Activated naive CD4-positive, alpha-beta T cell treated with Interleukin-2 at 50 U/mL for 16 hours (primary cell): ENCODE data around the gene GPC3.

ENCODE experiments used
- DNase-seq: peaks from one replicate; pipeline ENCODE4 v3.0.0-alpha.2; 2020

GPC3 gene

DNA sequence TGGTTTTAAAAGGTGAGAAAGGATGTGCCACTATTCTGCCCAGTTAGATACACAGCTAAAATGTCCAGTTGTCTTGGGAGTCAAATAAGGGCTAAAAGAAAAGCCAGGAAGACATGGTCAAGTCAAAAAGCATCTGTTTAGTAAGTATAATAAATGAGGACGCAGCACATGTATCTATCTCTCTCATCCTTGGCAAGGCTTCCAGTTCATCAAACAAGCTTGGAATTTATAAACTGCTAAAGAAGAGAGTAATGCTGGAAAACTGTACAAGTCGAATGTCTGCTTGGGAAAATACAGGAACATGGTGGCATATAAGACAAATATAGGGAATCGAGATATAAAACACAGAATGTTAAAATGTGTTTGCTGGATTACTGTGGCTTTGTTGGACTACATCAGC is 106.7 kb downstream of the GPC3 start:
- no peak for DNase-seq

DNA sequence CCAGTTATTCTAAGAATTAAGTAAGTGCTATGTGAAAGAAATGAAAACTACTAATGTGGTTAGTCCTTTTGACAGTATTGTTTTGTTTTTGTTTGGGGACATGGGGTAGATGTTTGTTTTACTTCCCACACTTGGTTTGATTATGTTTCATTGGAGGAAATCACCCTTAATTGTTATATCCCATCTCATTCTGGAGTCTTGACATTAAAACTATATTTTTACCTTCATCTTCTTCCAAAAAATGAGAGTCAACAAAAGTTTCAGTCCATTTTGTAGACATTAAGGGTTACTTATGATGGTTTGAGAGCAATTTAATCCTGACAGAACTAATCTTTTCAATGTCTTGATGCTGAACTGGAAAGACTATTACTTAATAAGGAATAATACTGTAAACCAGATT is 108.7 kb downstream of the GPC3 start:
- DNase-seq, result no peak

DNA sequence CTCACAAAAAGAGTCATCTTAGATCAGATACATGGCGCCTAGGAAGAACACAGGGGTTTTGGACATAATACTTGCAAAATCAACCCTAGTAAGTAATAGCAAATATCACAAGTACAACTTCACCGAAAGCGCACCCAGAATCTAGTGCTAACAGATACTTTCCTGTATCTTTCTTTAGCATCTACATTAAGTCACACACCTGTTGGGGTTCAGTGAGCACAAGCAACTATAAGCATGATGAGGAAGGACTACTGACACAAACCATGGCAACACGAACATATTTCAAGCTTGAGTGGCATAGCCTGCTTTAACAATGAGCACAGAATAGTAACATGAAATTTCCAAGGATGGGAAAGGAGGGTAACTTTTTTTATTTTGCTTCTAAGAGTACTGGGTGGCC is 116.1 kb downstream of the GPC3 start:
- DNase-seq, result no peak

DNA sequence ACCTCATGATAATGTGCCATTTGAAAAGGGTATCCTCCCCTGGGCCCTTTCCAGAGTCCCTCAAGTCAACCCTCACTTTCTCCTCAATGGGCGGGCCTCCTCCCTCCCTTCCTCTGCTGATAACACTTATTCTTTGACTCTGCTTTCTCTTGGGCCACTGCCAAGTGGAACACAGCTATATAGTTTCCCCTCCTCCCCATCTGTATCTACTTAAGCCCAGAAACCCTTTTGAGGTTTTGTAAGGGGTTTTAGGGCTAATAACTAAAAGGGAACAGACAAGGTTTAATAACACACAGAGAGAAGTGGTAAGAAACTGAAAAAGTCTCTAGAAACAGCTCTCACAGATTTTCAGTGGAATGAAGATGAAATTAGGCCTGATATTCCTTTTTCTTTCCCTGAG is 116.7 kb downstream of the GPC3 start:
- no peak for DNase-seq

DNA sequence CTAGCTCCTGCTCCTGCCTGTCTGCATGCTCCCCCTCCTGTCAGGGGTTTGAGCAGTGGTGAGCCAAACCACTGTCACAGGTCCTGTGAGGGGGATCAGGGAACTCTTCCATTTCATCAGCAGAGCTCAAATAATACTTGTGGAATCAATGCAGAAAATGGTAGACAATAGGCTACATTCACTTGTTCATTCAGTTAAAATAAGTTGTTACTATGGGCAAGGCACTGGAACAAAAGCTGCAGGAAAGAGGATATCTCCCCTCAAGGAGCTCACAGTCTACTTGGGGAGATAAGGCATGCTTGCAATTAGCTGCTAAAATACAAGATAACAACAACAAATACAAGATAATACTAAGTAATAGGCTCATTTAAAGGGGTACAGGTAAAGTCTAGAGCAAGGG is 117.1 kb downstream of the GPC3 start:
- no peak for DNase-seq

DNA sequence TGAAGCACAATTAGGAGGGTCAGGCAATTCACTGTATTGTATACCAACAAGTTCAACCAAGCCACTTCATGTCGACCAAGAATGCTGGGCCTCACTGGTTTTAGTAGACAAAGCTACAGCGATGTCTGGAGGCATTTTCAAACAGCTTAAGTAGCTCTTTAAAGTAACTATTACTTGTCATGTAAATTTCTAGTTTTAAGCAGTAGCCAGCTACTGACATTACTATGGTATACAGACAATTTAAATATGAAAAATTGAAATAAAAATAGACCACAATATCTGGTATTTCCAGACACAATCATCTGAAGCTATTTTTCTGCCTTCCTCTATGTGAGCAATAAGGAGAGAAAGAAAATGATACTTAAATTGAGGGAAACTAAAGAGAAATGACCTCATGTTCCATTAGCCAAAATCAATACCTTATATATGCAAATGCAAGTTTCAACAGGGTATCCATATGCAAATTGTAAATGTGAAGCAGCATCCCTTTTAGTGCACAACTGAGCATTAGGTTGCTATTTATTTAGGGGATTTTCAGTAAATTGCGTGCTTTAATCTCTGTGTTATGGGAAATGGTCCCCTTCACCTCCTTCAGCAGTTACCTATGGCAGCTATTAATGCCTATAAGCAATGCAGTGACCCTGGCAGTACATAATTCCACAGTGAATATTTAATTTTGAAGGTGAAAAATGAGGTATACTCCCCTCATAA is 119.5 kb downstream of the GPC3 start:
- DNase-seq, result no peak

DNA sequence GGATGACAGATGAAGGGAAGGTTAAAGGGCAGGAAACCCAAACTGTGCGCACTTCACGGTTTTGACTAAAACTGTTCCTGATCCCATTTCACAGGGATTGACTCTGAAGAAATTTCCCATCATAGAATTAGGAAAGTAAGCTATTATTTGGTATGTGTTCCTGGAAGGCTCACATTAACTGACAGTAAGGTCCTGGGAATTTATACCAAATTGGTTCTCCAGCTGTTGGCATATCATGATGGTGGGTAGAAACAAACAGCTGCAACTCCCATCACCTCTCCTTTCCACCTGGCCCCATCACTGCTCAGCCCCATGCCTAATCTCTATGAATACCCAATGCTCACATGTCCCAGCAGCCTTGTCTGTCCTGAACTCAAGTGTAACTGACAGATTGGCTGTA is 121.2 kb downstream of the GPC3 start:
- DNase-seq, result no peak

DNA sequence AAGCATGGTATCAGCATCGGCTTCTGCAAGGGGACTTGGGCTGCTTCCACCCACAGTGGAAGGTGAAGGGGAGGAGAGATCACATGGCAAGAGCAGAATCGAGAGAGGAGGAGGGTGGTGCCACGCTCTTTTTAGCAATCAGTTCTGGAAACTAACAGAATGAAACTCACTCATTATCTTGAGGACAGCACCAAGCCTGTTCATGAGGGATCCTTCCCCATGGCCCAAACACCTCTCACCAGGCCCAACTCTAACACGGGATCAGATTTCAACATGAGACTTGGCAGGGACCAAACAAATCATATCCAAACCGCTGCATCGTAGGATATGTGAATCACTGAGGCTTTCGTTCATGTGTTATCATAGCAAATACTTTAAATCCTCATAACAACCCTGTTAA is 125.5 kb downstream of the GPC3 start:
- DNase-seq, result no peak

DNA sequence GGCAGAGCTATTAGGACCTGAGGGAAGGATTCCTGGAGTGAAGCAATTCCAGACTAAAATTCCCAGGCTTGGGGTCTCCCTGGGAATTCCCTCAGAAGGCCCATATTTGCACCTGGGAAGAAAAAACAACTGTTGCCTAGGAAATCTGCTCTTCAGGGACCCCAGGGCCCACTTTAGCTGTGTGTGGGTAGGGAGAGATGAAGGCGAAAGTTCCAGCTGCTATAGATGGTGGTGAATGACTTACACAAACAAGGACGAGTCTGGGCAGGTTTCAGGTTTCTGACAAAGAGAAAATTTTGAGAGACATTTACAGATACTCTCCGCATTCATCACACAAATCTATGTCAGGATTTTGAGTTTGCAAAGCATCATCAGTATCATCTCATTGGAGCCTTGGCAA is 126.1 kb downstream of the GPC3 start:
- DNase-seq, result no peak

DNA sequence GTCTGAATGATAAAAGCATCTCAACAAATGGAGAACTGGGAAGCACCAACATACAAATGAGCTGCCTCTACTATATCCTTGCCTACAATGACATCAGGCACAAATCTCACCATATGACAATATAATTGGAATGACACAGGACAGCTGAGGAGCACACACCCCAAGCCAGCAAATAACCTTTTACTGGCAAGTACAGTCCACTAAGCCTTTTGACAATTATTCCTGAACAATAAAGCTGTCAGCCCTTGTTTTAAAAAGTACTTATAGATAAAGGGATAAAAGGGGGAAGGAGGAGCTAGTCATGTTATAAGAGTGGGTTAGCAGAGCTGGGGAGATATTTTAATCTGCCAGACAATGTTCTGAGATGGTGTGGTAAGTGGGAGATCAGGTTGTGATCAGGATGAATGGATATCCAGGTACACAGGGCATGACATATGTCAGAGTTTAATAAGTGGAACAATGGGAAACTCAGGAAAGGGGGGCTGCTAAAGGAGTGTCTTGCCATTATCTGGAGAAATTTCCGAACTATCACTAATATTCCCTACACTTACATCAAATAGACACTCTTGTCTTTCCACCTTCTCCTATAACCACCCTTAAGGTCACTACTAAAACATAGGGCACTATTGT is 127.6 kb downstream of the GPC3 start:
- DNase-seq, result no peak

DNA sequence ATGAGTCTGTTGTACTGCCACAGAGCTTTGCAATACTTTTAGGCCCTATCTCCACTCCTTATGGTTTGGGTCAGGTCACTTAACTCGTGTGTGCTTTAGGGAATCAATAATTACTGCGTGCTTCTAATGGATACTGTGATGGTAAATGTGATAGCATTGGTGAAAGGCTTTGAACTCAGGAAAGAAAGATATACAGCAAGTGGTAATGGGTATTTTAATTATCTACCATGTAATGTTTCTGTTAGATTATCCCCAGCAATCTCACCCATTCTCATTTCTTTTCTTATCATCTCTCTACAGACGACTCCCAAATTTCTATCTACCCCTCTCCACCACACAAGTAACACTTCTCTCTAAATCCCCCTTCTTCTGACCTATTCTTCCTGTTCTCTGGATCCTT is 128.6 kb downstream of the GPC3 start:
- no peak for DNase-seq

DNA sequence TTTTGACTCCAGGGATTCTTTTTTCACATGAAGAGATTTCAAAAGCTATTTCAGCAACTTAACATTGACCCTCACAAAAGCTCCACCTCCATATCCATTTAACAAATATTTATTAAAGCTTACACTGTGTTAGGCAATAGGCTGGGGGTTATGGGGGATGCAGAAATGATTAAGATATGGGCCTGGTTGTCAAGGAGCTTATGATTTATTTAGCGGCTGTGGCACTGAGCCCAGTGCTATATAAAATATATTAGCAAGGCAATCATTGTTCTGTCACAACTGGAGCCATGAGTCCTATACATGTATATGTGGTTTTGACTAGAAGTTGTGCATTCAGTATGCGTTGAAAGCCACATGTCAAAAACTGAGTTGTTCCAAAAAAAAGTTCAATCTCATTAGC is 131.1 kb downstream of the GPC3 start:
- DNase-seq, result no peak

DNA sequence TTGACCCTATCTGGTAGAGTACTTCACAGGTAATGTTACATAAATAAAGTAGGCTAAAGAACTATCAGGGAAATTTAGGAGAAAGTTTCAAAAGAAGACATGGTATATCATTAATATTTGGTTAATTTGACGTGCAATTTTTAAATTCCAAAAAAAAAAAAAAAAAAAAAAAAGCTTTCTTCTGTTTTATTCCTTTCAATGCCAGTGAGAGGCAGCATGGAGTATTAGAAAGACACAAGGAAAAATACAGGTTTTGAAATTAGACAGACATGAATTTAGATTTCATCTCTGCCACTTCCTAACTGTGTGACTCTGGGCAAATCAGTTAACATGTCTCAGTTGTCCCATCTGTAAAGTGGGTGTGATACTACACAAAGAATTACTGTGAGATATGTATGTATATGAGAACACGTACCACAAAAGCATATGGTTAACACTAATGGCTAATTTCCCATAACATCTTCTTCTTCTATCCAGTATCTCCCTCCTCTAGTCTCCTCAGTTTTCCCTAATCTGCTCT is 132.5 kb downstream of the GPC3 start:
- no peak for DNase-seq

DNA sequence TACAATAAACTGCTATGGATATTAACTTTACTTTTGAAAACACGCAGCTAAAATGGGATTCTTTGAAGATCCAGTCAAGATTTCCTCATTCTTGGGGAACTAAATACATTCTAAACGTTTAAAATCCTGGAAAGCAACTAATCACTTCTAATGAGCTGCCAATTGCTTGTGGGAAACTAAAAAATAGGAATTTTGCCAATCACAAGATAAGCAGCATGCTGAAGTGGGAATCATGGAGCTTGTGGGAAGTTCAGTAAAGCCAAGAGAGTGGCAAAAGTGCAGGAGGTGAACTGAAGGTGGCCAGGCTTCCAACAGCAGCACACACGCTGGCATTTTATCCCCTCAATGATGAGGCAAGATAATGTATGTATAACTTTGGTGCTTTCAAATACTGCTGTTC is 133.0 kb downstream of the GPC3 start:
- DNase-seq, result no peak

DNA sequence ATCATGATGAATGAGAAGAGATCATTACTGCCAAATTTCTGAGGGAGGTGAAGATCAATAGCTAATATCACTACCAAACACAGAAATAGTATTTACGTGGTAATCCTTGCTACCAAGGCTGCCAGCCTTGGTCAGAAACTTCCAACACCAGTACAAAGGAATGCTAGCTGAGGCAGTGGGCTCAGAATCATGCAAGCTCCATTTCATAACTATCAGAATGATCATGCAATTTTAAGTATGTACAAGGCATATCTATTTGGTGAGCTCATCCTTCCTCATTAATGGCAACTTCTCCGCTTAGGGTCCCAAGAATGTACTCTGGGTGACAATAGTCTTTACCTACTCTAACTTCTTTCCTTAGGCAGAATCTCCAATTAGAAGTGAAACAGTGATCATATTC is 135.0 kb downstream of the GPC3 start:
- no peak for DNase-seq

DNA sequence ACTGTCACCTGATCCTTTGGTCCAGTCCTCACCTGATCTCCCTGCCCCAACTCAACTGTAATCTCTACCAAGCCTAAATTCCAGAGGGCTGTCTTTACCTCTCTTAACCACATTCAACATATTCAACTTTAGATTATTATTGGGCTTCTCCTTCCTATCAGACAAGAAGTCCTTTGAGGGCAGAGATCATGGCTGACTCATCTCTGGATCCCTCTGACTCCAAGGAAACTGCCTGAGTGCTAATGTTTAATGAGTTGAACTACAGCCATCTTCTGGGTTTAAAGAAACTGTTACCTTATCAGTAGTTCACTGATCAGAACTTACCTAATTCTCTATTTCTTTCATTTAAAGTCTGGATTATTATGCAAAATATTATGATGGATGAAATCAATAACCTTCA is 135.7 kb downstream of the GPC3 start:
- no peak for DNase-seq

DNA sequence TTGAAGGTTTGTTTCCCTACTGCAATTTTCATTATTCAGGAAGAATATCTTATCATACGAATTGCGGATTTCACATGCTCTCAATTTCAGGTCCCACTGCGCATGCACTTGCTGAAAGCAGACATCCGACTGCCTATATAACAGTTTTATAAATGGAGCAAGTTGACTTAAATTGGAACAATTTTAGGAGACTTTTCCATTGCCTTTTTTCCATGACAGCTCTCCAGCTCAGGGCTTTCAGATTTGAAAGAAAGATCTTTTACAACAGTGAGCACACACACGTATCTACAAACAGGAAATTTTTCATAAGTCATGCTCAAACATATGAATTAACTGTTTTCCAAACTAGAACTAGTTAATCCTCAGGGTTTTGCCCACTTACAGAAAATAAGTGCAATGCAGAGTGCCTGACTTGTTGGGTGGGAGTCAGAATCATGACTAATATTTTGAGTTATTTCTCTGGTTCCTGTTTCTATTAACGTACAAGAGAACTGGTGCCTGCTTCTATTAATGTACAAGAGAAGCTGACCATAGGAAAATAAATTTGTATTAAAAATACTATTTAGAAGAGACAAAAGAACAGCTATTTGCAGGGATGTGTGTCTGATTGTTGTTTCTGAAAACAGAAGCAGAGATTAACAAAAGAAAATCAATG is 137.9 kb downstream of the GPC3 start:
- no peak for DNase-seq

DNA sequence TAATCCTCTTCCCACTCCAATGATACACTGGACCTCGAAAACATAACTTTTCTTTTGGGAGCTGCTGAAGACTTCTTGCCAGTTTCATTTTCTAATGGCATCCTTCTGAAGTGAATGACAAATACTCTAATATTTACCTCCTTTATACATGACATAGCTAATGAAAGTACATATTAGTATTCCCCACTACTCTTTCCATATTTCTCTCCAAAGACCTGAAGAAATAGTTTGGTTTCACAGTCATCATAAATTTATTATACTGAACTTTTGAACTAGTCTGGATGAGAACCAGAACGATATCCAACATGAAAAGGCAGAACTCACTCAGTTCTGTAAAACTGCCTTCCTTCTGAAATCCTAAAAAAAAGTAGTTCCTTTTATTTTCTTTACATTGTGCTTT is 139.1 kb downstream of the GPC3 start:
- no peak for DNase-seq

DNA sequence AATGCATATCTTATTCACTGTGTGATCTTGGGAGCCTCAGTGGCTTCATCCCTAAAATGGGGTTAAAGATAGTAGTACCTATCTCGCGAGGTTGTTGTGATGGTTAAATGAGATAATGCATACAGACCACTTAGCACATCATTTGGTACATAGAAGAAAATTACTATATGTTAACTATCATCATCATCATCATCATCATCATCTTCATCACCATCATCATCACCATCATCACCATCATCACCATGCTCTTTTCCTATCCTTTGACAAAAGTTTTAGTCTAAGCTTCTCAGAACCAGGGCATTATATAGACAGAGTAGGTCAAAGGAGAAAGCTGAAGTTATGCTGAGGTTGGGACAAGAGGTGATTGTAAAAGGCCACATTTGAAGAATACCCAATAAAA is 145.0 kb downstream of the GPC3 start:
- DNase-seq, result no peak

DNA sequence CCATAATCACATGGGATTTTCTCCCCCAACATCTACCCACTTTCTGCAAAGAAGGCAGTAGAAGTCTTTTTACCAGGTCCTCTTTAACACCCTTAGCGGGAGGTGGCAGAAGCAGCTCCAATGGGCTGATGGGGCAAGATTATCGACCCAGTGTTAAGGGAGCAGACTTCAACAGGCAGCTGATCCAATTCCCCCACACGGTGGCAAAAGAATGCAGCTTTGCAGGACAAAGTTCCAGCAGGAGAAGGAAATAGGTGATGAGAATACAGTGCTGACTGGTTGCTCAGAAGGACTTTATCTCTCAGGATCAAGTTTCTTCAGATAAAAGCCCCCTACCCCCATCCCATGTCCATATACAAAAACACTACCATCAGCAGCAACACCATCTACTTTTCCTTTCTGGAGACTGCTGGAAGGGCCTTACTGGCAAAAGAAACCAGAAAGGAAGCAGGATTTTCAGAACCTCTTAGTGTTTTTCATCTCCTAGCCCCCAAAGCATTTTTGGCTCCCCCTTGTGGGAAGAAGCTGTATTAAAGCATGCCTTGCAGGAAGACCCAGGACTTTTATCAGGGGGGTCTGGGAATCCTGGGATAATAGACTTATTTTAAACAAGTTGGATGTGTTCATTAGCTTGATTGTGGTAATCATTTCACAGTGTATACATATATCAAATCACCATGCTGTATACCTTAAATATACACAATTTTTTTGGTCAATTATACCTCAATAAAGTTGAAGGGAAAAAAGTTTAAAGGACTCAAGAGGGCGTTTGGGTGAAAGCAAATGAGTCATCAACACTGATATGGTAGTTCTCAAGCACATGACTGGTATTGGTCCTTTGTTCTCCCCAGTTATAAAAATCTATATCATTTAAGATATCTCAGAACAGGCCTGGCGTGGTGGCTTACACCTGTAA is 146.4 kb downstream of the GPC3 start:
- no peak for DNase-seq

DNA sequence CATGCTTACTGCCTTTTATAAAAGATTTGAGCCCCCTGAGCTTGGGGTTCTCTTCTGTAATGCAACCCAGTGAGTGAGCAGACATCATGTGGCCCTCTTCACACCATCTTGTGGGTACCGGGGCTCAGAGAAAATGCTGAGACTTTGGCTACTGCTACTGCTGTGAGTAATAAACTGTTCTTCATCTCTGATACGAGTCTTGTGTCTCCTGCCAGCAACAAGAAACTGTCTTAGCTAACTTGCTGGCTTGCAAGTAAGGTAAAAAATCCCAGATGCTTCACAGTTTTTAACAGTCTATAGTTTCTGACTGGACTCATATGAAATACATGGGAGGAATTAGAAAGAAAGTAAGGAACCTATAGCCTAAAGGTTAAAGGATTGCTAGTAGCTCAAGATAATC is 148.3 kb downstream of the GPC3 start:
- no peak for DNase-seq

DNA sequence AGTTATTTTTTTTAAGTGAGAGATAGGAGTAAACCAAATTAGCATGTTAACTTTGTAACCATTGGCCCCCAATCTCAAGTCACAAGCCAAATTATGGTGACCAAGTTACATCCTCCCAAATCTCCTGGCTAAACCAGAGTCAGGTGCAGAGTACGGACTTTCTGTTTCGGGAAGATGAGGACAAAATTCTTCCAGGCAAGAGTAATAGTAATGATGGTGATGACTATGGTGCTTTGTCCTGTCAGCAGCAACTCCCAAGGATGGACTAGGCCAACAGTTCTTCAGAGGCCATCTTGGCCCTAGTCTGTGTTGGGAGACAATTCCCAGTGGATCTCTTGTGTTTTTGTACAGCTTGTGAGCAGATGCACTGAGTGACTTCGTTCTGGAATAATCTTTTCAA is 148.8 kb downstream of the GPC3 start:
- no peak for DNase-seq

DNA sequence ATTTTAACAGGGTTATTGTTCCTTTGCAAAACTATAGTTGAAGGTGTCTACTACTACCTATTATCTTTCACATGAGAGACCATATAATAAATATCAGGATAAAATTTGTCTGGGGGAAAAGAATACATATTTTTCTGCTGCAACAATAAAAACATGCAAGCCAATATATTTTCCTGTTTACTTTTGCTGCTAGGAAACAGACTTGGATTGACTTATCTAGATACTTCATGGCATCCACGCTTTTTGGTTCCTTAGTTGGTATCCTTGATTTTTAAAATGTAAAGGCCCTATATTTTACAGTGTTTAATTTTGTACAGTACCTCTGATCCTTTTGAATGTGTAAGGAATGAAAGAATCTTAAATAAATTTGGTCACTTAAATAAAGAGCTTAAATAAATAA is 150.6 kb downstream of the GPC3 start:
- no peak for DNase-seq
